OCI-LY7 (cell line): Measurements from ENCODE around the gene PTRH1. TPM values are rescaled to one million over a fixed set of nuclear protein-coding genes. Genes with fewer than 3 reads are reported as not detected.

ENCODE experiments used
- BruUV-seq: library from RNA; stranded (reverse); fragments of 400-500 nt; replicated peaks from 2 replicates; lab custom pipeline; 2021; lab: Mats Ljungman, UMichigan
- CTCF ChIA-PET: fragments of 300-600 bp; sonication (Branson Sonifier 250); formaldehyde crosslinking; loops from one replicate; lab custom pipeline; 2022; ENCODE audit warnings: antibody characterized with exemption; ENCODE audit not compliant: unreplicated experiment; lab: Charles Lee
- POLR2A ChIA-PET: fragments of 300-600 bp; sonication (Branson Sonifier 250); formaldehyde crosslinking; loops from one replicate; lab custom pipeline; 2022; ENCODE audit warnings: antibody characterized with exemption; lab: Charles Lee
- DNase-seq: peaks from one replicate; pipeline ENCODE4 v3.0.0-alpha.2; 2015; ENCODE audit warnings: low spot score
- H2AFZ ChIP-seq: fragments of 200-600 bp; sonication (generic), shearing (Covaris generic); 2 replicates; pipeline ENCODE4 v1.6.1; 2014; ENCODE audit warnings: mild to moderate bottlenecking, antibody characterized with exemption, low read length, moderate library complexity
- H3K27ac ChIP-seq: fragments of 200-600 bp; sonication (generic); 2 replicates; pipeline ENCODE4 v1.5.1; 2014; ENCODE audit warnings: mixed run types, low read depth, mild to moderate bottlenecking, moderate library complexity, low read length, inconsistent platforms; ENCODE audit not compliant: poor library complexity, severe bottlenecking
- H3K36me3 ChIP-seq: fragments of 200-600 bp; sonication (generic); 2 replicates; pipeline ENCODE4 v1.6.1; 2014; ENCODE audit warnings: mild to moderate bottlenecking, antibody characterized with exemption, low read length, moderate library complexity, mixed read lengths; ENCODE audit not compliant: insufficient read depth
- H3K4me1 ChIP-seq: fragments of 200-600 bp; sonication (generic); 2 replicates; pipeline ENCODE4 v1.5.1; 2014; ENCODE audit warnings: mild to moderate bottlenecking, low read length; ENCODE audit not compliant: insufficient read depth, poor library complexity, severe bottlenecking
- H3K4me2 ChIP-seq: fragments of 200-600 bp; sonication (generic); 2 replicates; pipeline ENCODE4 v1.6.1; 2014; ENCODE audit warnings: mild to moderate bottlenecking, low read length
- H3K4me3 ChIP-seq: fragments of 200-600 bp; sonication (generic); 2 replicates; pipeline ENCODE4 v1.5.1; 2014; ENCODE audit warnings: mild to moderate bottlenecking, low read depth, low read length; ENCODE audit not compliant: poor library complexity, severe bottlenecking
- H3K79me2 ChIP-seq: fragments of 200-600 bp; sonication (generic); 2 replicates; pipeline ENCODE4 v1.6.1; 2016; ENCODE audit warnings: low read depth, mild to moderate bottlenecking, low read length, moderate library complexity, mixed read lengths; ENCODE audit not compliant: insufficient read depth
- H3K9me2 ChIP-seq: fragments of 200-600 bp; sonication (generic); 2 replicates; pipeline ENCODE4 v1.6.1; 2016; ENCODE audit warnings: mild to moderate bottlenecking, low read length, mixed read lengths; ENCODE audit not compliant: insufficient read depth
- H3K9me3 ChIP-seq: fragments of 200-600 bp; sonication (generic); 2 replicates; pipeline ENCODE4 v1.6.1; 2014; ENCODE audit warnings: mild to moderate bottlenecking, mixed run types, low read length, mixed read lengths
- H4K20me1 ChIP-seq: fragments of 200-600 bp; sonication (generic); 2 replicates; pipeline ENCODE4 v1.6.1; 2014; ENCODE audit warnings: mild to moderate bottlenecking, antibody characterized with exemption, low read length, moderate library complexity, mixed read lengths; ENCODE audit not compliant: insufficient read depth
- EZH2phosphoT487 ChIP-seq: fragments of 200-600 bp; sonication (generic); IDR thresholded peaks from 2 replicates; pipeline ENCODE4 v1.6.1; 2018; ENCODE audit warnings: low read depth, borderline replicate concordance, mild to moderate bottlenecking, mixed run types, antibody characterized with exemption, low read length, moderate library complexity, mixed read lengths
- intact Hi-C: fragments of 100-400 bp; cut with micrococcal nuclease; formaldehyde crosslinking; loops from one replicate; pipeline ENCODE4 v1.10.0; 2022; ENCODE audit not compliant: unreplicated experiment
- total RNA-seq, 2 experiments: library from RNA; depleted of rRNA in 1 of 2; stranded (reverse); fragments of >200 nt in 1 of 2; shearing (Covaris generic) in 1 of 2; gene quantifications; 2 replicates each; pipeline ENCODE4 v1.2.3, GENCODE V29; 2014 to 2022
- TF ChIP-seq, protein P1 (sequence below): fragments of 200-600 bp; sonication (generic); conservative IDR thresholded peaks from 2 replicates; pipeline ENCODE4 v1.5.1; 2014; ENCODE audit warnings: mild to moderate bottlenecking, antibody characterized with exemption, low read length, moderate library complexity, mixed read lengths

PTRH1 gene
- total RNA-seq, 2 experiments from 2014 or later, result 8.9 to 11.1 TPM

- CTCF ChIA-PET, result no interaction called here
- TF ChIP-seq, protein P1, sequence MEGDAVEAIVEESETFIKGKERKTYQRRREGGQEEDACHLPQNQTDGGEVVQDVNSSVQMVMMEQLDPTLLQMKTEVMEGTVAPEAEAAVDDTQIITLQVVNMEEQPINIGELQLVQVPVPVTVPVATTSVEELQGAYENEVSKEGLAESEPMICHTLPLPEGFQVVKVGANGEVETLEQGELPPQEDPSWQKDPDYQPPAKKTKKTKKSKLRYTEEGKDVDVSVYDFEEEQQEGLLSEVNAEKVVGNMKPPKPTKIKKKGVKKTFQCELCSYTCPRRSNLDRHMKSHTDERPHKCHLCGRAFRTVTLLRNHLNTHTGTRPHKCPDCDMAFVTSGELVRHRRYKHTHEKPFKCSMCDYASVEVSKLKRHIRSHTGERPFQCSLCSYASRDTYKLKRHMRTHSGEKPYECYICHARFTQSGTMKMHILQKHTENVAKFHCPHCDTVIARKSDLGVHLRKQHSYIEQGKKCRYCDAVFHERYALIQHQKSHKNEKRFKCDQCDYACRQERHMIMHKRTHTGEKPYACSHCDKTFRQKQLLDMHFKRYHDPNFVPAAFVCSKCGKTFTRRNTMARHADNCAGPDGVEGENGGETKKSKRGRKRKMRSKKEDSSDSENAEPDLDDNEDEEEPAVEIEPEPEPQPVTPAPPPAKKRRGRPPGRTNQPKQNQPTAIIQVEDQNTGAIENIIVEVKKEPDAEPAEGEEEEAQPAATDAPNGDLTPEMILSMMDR, result no peak
- no peak for TF ChIP-seq EZH2phosphoT487
- intact Hi-C loops, result no loop called here
- Histone ChIP-seq H3K4me2 (no peak overlapping the region), H3K4me1 (no peaks in the 10 kb centered on the region), H2AFZ (no peak overlapping the region), H3K9me2 (no peaks in the 10 kb centered on the region), H3K9me3 (no peaks in the 10 kb centered on the region), H3K27ac (no peak overlapping the region), H3K79me2 (no peaks in the 10 kb centered on the region), H3K4me3 (no peak overlapping the region), H4K20me1 (no peaks in the 10 kb centered on the region), H3K36me3 (no peaks in the 10 kb centered on the region)
- no peak for DNase-seq
- POLR2A ChIA-PET, result no interaction called here
- TSS peak; percentile 53 for BruUV-seq
These were observed 23.4 kb downstream of the PTRH1 start for GRCh38 chr9:127692071-127692470.

- no peaks in the 10 kb centered on the region for H3K4me1 ChIP-seq
- intact Hi-C loops, result no loop called here
- H3K27ac ChIP-seq, result no peak overlapping the region
- ChIA-PET CTCF (no interaction called here), POLR2A (interaction anchor here (0.6 kb wide), 1 partner anchor 326 kb away, joined by 4 read pairs; no protein-coding TSS in a partner anchor)
- no TSS peak for BruUV-seq
- DNase-seq, result no peak
- no peaks in the 10 kb centered on the region for H3K9me2 ChIP-seq
- no peaks in the 10 kb centered on the region for H3K9me3 ChIP-seq
- no peaks in the 10 kb centered on the region for H4K20me1 ChIP-seq
- no peak for TF ChIP-seq EZH2phosphoT487
- TF ChIP-seq, protein P1, result no peak
- H2AFZ ChIP-seq, result no peak overlapping the region
- no peak overlapping the region for H3K4me3 ChIP-seq
- no peaks in the 10 kb centered on the region for H3K36me3 ChIP-seq
- H3K4me2 ChIP-seq, result no peak overlapping the region
- no peaks in the 10 kb centered on the region for H3K79me2 ChIP-seq
These were observed 24.7 kb downstream of the PTRH1 start for GRCh38 chr9:127690735-127691134.

DNA sequence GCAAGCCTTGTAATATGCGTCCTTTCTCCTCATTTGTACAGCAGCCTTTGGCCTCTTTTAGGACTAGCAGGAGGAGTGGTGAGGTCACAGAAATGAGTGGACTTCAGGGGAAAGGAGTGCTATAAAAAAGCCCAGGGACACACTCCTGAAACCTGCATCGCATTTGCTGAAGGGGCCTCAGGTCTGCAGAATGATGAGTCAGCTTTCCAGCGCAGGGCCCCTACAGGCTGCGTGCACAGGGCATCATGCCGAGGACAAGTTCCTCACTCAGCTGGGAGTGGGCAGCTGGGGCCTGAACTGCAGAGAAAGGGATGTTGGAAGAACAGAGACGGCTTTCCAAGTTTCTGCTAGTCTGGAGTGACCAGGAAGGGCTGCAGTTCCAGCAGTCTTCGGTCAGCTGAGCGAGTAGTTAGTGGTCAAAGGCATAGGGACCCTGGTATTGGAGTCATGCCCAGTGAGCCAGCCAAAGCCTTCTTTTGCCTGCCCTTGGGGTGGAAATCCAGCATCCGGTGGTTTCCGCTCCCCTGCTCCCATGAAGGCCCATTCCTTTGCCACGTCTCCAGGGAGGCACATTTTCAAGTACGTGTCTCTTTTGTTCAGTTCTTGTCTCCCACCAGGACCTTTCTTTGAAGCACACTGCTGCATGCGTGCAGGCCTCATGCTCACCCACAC is 26.0 kb downstream of the PTRH1 start:
- H3K27ac ChIP-seq, result no peak overlapping the region
- no peaks in the 10 kb centered on the region for H3K79me2 ChIP-seq
- H3K9me2 ChIP-seq, result no peaks in the 10 kb centered on the region
- intact Hi-C loops, result no loop called here
- CTCF ChIA-PET, result no interaction called here
- no peak overlapping the region for H3K4me3 ChIP-seq
- H3K4me1 ChIP-seq, result no peaks in the 10 kb centered on the region
- no peaks in the 10 kb centered on the region for H3K9me3 ChIP-seq
- TF ChIP-seq, protein P1, result no peak
- no peak for TF ChIP-seq EZH2phosphoT487
- H2AFZ ChIP-seq, result no peak overlapping the region
- no peaks in the 10 kb centered on the region for H4K20me1 ChIP-seq
- no peaks in the 10 kb centered on the region for H3K36me3 ChIP-seq
- H3K4me2 ChIP-seq, result no peak overlapping the region
- POLR2A ChIA-PET, result interaction anchor here (0.6 kb wide), 1 partner anchor 258 kb away, joined by 4 read pairs; no protein-coding TSS in a partner anchor
- DNase-seq, result no peak
- BruUV-seq, result no TSS peak
